IMR-90 (cell line): ENCODE measurements around the gene PPEF2.

Experiments
- BHLHE40 ChIP-seq: fragments of 150-350 bp; IDR thresholded peaks from 2 replicates; pipeline ENCODE4 v1.6.1; 2016; ENCODE audit warnings: mild to moderate bottlenecking, low read depth, low read length
- CEBPB ChIP-seq: IDR thresholded peaks from 2 replicates; pipeline ENCODE4 v1.6.1; 2012; ENCODE audit warnings: low read depth, low read length, improper control_type of control experiment
- CHD1 ChIP-seq: IDR thresholded peaks from 2 replicates; pipeline ENCODE4 v1.6.1; 2012; ENCODE audit warnings: low read depth, low read length, improper control_type of control experiment
- FOS ChIP-seq: fragments of 150-350 bp; IDR thresholded peaks from 2 replicates; pipeline ENCODE4 v1.6.1; 2016; ENCODE audit warnings: low read depth, low read length
- MAFK ChIP-seq: IDR thresholded peaks from 2 replicates; pipeline ENCODE4 v1.6.1; 2012; ENCODE audit warnings: low read depth, low read length, improper control_type of control experiment
- MAZ ChIP-seq: IDR thresholded peaks from 2 replicates; pipeline ENCODE4 v1.6.1; 2012; ENCODE audit warnings: low read depth, mild to moderate bottlenecking, low read length, improper control_type of control experiment, moderate library complexity, borderline replicate concordance
- NFE2L2 ChIP-seq: fragments of 150-350 bp; IDR thresholded peaks from 2 replicates; pipeline ENCODE4 v1.6.1; 2016; ENCODE audit warnings: low read depth, mild to moderate bottlenecking, low read length
- POLR2A ChIP-seq: IDR thresholded peaks from 2 replicates; pipeline ENCODE4 v1.6.1; 2012; ENCODE audit warnings: mild to moderate bottlenecking, low read depth, low read length
- RAD21 ChIP-seq: IDR thresholded peaks from 2 replicates; pipeline ENCODE4 v1.6.1; 2012; ENCODE audit warnings: low read length, improper control_type of control experiment
- RCOR1 ChIP-seq: IDR thresholded peaks from 2 replicates; pipeline ENCODE4 v1.6.1; 2012; ENCODE audit warnings: mild to moderate bottlenecking, low read length, improper control_type of control experiment; ENCODE audit not compliant: insufficient replicate concordance
- RFX5 ChIP-seq: IDR thresholded peaks from 2 replicates; pipeline ENCODE4 v1.8.0; 2012; ENCODE audit warnings: low read depth, mild to moderate bottlenecking, low read length, moderate library complexity
- SMC3 ChIP-seq: fragments of 150-350 bp; IDR thresholded peaks from 2 replicates; pipeline ENCODE4 v1.6.1; 2016; ENCODE audit warnings: low read depth, mild to moderate bottlenecking, antibody characterized with exemption, low read length, moderate library complexity
- TF ChIP-seq, protein P1 (sequence below): conservative IDR thresholded peaks from 2 replicates; pipeline ENCODE4 v1.5.1; 2012; ENCODE audit warnings: mild to moderate bottlenecking, low read depth, low read length, improper control_type of control experiment
- TF ChIP-seq, protein P2 (sequence below): fragments of 150-350 bp; IDR thresholded peaks from 2 replicates; pipeline ENCODE4 v1.6.1; 2017; ENCODE audit warnings: mild to moderate bottlenecking, antibody characterized with exemption, low read length, low read depth

DNA sequence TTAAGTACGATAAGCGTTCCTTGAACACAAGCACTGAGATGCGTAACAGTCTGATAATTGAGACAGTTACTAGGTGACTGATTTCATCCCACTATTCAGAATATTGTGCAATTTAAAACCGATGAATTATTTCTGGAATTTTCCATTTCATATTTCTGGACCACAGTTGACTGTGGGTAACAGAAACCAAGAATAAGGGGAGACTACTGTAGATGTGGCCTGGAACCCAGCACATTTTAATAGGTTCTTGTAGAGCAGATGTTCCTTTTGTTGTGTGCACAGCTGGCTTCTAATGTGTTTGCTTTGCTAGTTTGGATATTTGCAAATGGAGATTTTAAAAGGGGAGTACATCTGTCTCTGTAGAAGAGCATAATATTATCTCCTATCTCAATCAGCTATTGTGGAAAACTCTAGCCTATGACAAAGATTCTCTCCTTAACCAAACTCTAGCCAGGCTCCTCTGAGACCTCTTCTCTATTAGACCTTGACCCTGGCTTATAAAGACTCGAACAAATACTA lies 22.1 kb upstream of the PPEF2 start:
- TF ChIP-seq CEBPB, result no peak; the same call in 1 of the 2 replicates
- TF ChIP-seq, protein P1, sequence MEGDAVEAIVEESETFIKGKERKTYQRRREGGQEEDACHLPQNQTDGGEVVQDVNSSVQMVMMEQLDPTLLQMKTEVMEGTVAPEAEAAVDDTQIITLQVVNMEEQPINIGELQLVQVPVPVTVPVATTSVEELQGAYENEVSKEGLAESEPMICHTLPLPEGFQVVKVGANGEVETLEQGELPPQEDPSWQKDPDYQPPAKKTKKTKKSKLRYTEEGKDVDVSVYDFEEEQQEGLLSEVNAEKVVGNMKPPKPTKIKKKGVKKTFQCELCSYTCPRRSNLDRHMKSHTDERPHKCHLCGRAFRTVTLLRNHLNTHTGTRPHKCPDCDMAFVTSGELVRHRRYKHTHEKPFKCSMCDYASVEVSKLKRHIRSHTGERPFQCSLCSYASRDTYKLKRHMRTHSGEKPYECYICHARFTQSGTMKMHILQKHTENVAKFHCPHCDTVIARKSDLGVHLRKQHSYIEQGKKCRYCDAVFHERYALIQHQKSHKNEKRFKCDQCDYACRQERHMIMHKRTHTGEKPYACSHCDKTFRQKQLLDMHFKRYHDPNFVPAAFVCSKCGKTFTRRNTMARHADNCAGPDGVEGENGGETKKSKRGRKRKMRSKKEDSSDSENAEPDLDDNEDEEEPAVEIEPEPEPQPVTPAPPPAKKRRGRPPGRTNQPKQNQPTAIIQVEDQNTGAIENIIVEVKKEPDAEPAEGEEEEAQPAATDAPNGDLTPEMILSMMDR, result no peak
- TF ChIP-seq SMC3, result no peak
- no peak for TF ChIP-seq BHLHE40
- no peak for TF ChIP-seq FOS
- no peak for TF ChIP-seq RAD21
- TF ChIP-seq POLR2A, result no peak
- TF ChIP-seq CHD1, result no peak
- no peak for TF ChIP-seq NFE2L2
- TF ChIP-seq, protein P2, sequence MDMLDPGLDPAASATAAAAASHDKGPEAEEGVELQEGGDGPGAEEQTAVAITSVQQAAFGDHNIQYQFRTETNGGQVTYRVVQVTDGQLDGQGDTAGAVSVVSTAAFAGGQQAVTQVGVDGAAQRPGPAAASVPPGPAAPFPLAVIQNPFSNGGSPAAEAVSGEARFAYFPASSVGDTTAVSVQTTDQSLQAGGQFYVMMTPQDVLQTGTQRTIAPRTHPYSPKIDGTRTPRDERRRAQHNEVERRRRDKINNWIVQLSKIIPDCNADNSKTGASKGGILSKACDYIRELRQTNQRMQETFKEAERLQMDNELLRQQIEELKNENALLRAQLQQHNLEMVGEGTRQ, result no peak
- TF ChIP-seq RCOR1, result no peak
- no peak for TF ChIP-seq MAFK
- TF ChIP-seq RFX5, result no peak
- no peak for TF ChIP-seq MAZ
